Sigmoid colon (tissue), 7 donors: ENCODE results near the gene FAM168A. TPM values are rescaled to one million over a fixed set of nuclear protein-coding genes. Genes with fewer than 3 reads are reported as not detected.
A peak's percentile ranks its signal among the peaks of the same experiment; 100 is the strongest.

ENCODE experiments used
- DNase-seq: peaks from one replicate; pipeline ENCODE4 v3.0.0-alpha.2; 2019
- H3K27ac ChIP-seq, 4 donors: fragments of 200-600 bp; sonication (generic); one replicate each; pipeline ENCODE4 v1.5.1; 2016 to 2019; ENCODE audit warnings: mild to moderate bottlenecking in 1 of 4
- H3K27me3 ChIP-seq, 3 donors: fragments of 200-600 bp; sonication (generic); one replicate each; pipeline ENCODE4 v1.5.1; 2019; ENCODE audit warnings: mild to moderate bottlenecking in 1 of 3
- H3K36me3 ChIP-seq, 4 donors: fragments of 200-600 bp; sonication (generic); one replicate each; pipeline ENCODE4 v1.5.1; 2016 to 2019
- H3K4me1 ChIP-seq, 4 donors: fragments of 200-600 bp; sonication (generic); one replicate each; pipeline ENCODE4 v1.5.1; 2017 to 2019
- H3K4me3 ChIP-seq, 4 donors: fragments of 200-600 bp; sonication (generic); one replicate each; pipeline ENCODE4 v1.5.1; 2017 to 2019; ENCODE audit warnings: mild to moderate bottlenecking in 2 of 4, moderate library complexity in 1 of 4
- H3K9me3 ChIP-seq, 4 donors: fragments of 200-600 bp in 3 of 4; sonication (generic) in 3 of 4; one replicate each; pipeline versions ENCODE4 v1.5.1 to v1.6.1; 2013 to 2019
- CTCF ChIP-seq, 4 experiments: fragments of 450-650 bp in 3 of 4; fragments of 200-600 bp in 1 of 4; IDR thresholded peaks; one replicate each; pipeline ENCODE4 v1.5.1; 2016 to 2019; ENCODE audit warnings: antibody characterized with exemption in 4 of 4, mild to moderate bottlenecking in 3 of 4, moderate library complexity in 2 of 4
- EP300 ChIP-seq, 4 donors: sonication (generic); formaldehyde crosslinking; IDR thresholded peaks; one replicate each; pipeline ENCODE4 v1.6.1; 2017; ENCODE audit warnings: antibody characterized with exemption in 4 of 4
- POLR2A ChIP-seq, 2 donors: fragments of 450-650 bp; IDR thresholded peaks; one replicate each; pipeline ENCODE4 v1.6.1; 2016; ENCODE audit warnings: antibody characterized with exemption in 2 of 2, mild to moderate bottlenecking in 2 of 2, moderate library complexity in 2 of 2
- POLR2AphosphoS5 ChIP-seq, 4 donors: sonication (generic); formaldehyde crosslinking; IDR thresholded peaks; one replicate each; pipeline ENCODE4 v1.6.1; 2017; ENCODE audit warnings: antibody characterized with exemption in 4 of 4
- WGBS, 2 donors: extraction: QIAGEN DNeasy Blood & Tissue Kit; methylation state at CpG; one replicate each; pipeline ENCODE4 v1.1.7; 2013; 5-methylcytosine and 5-hydroxymethylcytosine counted together
- intact Hi-C: fragments of 100-400 bp; cut with DNase I; formaldehyde crosslinking; loops from one replicate; pipeline ENCODE4 v1.15.1; 2023
- polyA plus RNA-seq, 3 donors: library from polyadenylated mRNA; stranded (reverse); fragments of 200-250 nt; gene quantifications; one replicate each; pipeline ENCODE4 v1.2.3, GENCODE V29; 2013
- total RNA-seq, 4 donors: library from RNA; depleted of rRNA; stranded (reverse); fragments of >200 nt; gene quantifications; one replicate each; pipeline ENCODE4 v1.1.0, GENCODE V29; 2016
- donor health status: healthy with polysubstance abuse.
- donor health status: Bipolar disorder and iron deficiency.
- donor health status: healthy.

FAM168A gene
- total and polyA plus RNA-seq, 7 donors = 3.6 to 37.7 (median 20.7) TPM

GRCh38 chr11:73389134-73389525 is 208.8 kb downstream of the FAM168A start:
- Histone ChIP-seq H3K27me3 (no peaks in the 10 kb centered on the region), H3K4me1 (peaks cover 0 to under 1% (median 0%) of the 10 kb centered on the region in 4 donors), H3K27ac (no peak overlapping the region), H3K4me3 (no peak overlapping the region), H3K9me3 (no peaks in the 10 kb centered on the region), H3K36me3 (no peaks in the 10 kb centered on the region)
- intact Hi-C loops = no loop called here
- WGBS, 2 donors = 78 to 83% methylated on average over 6 of the region's 6 CpGs
- TF ChIP-seq EP300 (IDR thresholded peaks at IDR 0.05) = no peak
- DNase-seq = no peak

- no peak for TF ChIP-seq POLR2A (IDR thresholded peaks at IDR 0.05)
- no peak for TF ChIP-seq POLR2AphosphoS5 (IDR thresholded peaks at IDR 0.05)
- no peak for TF ChIP-seq CTCF (IDR thresholded peaks at IDR 0.05)
- TF ChIP-seq EP300 (IDR thresholded peaks at IDR 0.05) = no peak
- peak; percentile 74 for DNase-seq
- H3K27ac ChIP-seq = peak overlapping the region in 1 of 4 donors; percentile 41
- intact Hi-C loops = no loop called here
- H3K4me1 ChIP-seq = peaks cover 0 to 7% (median 3%) of the 10 kb centered on the region in 4 donors
- H3K9me3 ChIP-seq = no peaks in the 10 kb centered on the region
- WGBS, 2 donors = 70 to 85% methylated on average over 23 of the region's 23 CpGs
- no peaks in the 10 kb centered on the region for H3K27me3 ChIP-seq
- H3K4me3 ChIP-seq = no peak overlapping the region
- H3K36me3 ChIP-seq = no peaks in the 10 kb centered on the region
Measured at GRCh38 chr11:73388265-73389133, 209.4 kb downstream of the FAM168A start.

DNA sequence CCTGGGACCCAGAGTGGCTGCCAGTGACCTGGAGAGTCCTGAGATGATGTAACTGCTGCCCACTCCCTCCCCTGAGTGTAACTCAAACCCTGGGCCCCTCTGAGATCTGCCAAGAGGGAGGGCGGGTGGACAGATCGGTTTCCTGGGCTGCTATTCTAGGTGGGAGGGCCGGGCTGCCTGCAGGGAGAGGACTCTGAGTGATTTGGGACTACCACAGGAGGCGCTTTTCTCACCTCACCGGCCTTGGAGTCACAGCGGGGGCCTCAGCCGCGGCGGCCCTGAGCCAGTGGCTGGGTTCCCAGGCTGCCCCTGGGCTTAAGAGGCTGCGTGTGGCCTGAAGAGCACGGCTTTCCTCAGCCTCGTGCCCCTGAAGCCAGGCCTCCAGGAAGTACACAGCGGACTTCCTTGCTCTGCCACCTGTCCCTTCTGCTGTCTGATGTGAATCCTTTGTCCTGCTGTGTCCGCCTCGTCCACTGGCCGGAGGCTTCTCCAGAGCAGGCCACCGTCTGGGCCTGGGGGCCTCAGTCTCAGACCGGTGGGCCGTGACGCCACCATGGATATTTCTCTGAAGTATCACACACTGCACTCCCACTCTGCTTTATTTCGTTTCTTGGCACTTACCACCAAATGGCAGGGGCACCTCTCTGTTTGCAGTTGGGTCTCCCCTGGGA is 210.2 kb downstream of the FAM168A start:
- H3K4me3 ChIP-seq = no peak overlapping the region
- no peaks in the 10 kb centered on the region for H3K9me3 ChIP-seq
- intact Hi-C loops = no loop called here
- H3K4me1 ChIP-seq = peaks cover 0 to 14% (median 6%) of the 10 kb centered on the region in 4 donors
- 80 to 92% methylated on average over 21 of the region's 21 CpGs for WGBS, 2 donors
- H3K27ac ChIP-seq = peak overlapping the region in 1 of 4 donors; percentile 41
- no peak for DNase-seq
- H3K27me3 ChIP-seq = no peaks in the 10 kb centered on the region
- no peak for TF ChIP-seq CTCF (IDR thresholded peaks at IDR 0.05)
- TF ChIP-seq POLR2AphosphoS5 (IDR thresholded peaks at IDR 0.05) = no peak
- no peak for TF ChIP-seq EP300 (IDR thresholded peaks at IDR 0.05)
- no peak for TF ChIP-seq POLR2A (IDR thresholded peaks at IDR 0.05)
- H3K36me3 ChIP-seq = no peaks in the 10 kb centered on the region

- Histone ChIP-seq H3K36me3 (no peaks in the 10 kb centered on the region), H3K27me3 (no peaks in the 10 kb centered on the region), H3K9me3 (no peaks in the 10 kb centered on the region), H3K4me3 (no peak overlapping the region), H3K4me1 (peaks cover 0 to 14% (median 6%) of the 10 kb centered on the region in 4 donors), H3K27ac (peak overlapping the region in 2 of 4 donors; percentile 19 to 39)
- WGBS, 2 donors = 80 to 92% methylated on average over 8 of the region's 8 CpGs
- intact Hi-C loops = no loop called here
- TF ChIP-seq POLR2AphosphoS5 (IDR thresholded peaks at IDR 0.05) (no peak), EP300 (IDR thresholded peaks at IDR 0.05) (no peak), CTCF (IDR thresholded peaks at IDR 0.05) (no peak), POLR2A (IDR thresholded peaks at IDR 0.05) (no peak)
- DNase-seq = no peak
Measured at GRCh38 chr11:73386546-73386945, 211.4 kb downstream of the FAM168A start.

DNA sequence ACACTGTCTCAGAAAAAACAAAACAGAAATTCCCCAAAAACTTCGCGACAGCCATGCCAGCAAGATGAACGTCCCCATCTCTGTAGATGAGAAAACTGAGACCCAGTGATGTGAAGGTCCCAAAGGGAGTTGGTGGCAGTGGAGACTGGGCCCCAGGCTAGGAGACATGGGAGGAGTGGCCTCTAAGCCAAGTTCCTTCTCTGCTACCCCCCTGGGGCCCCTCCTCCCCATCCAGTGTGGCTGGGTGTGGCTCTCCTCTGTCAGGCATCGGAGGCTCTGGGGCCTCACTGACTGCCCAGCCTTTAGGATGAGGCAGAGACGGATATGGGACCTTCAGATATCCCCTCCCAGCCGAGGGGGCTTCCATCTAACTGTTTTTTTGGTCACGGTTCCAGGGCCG is 211.9 kb downstream of the FAM168A start:
- Histone ChIP-seq H3K4me3 (no peak overlapping the region), H3K27ac (peak overlapping the region in 3 of 4 donors; percentile 39 to 49 (median 39)), H3K36me3 (no peaks in the 10 kb centered on the region), H3K4me1 (peaks cover 0 to 14% (median 7%) of the 10 kb centered on the region in 4 donors), H3K27me3 (no peaks in the 10 kb centered on the region), H3K9me3 (no peaks in the 10 kb centered on the region)
- 65 to 72% methylated on average over 8 of the region's 8 CpGs for WGBS, 2 donors
- DNase-seq = peak; percentile 71
- intact Hi-C loops = no loop called here
- TF ChIP-seq POLR2A (IDR thresholded peaks at IDR 0.05) (no peak), EP300 (IDR thresholded peaks at IDR 0.05) (no peak), POLR2AphosphoS5 (IDR thresholded peaks at IDR 0.05) (no peak), CTCF (IDR thresholded peaks at IDR 0.05) (no peak)
